ENCODE results near the gene STING1. TPM values are rescaled to one million over a fixed set of nuclear protein-coding genes. Genes with fewer than 3 reads are reported as not detected.

Gene STING1
- total and polyA plus RNA-seq, 2 of the 8 experiments (the other 6 are each of a cell fraction or from before 2014, with no cell fraction given), result 0.26 to 0.47 TPM

- ChIA-PET POLR2A (ENCODE audit: partially characterized antibody) (interaction anchor here (0.6 to 1.3 kb wide), 4 partner anchors 10 to 308 kb away, joined by 3 to 4 read pairs (median 3); no protein-coding TSS in a partner anchor), CTCF (ENCODE audit: partially characterized antibody) (interaction anchor here (0.7 to 3.0 kb wide), 7 partner anchors 10 to 176 kb away, joined by 3 to 12 read pairs (median 3); no protein-coding TSS in a partner anchor)
- Histone ChIP-seq H3K79me1 (ENCODE audit: low read depth, low read length) (no peaks in the 10 kb centered on the region; the same call in none of the 2 replicates), H3K9ac (replicated peaks in 1 of 4; ENCODE audit: extremely low read depth in 1 of 4, low read depth in 3 of 4, low read length in 3 of 4) (no peak overlapping the region), H3K9me3 (ENCODE audit: insufficient read depth in 2 of 2, low read depth in 1 of 2, low read length in 1 of 2) (no peaks in the 10 kb centered on the region), H3K23me2 (ENCODE audit: low read depth, low read length) (peaks cover 10% of the 10 kb centered on the region; the same call in 1 of the 2 replicates), H3K4me1 (replicated peaks in 1 of 4; ENCODE audit: control insufficient read depth in 3 of 4, insufficient read depth in 4 of 4, low read length in 3 of 4) (peaks cover 5 to 13% (median 11%) of the 10 kb centered on the region in 4 experiments; a peak in 6 of 7 replicates), H3K18ac (ENCODE audit: extremely low read depth, low read length) (no peak overlapping the region), H2BK5ac (ENCODE audit: low read depth, low read length) (no peak overlapping the region), H3K27ac (ENCODE audit: low read depth, low read length) (no peak overlapping the region), H4K91ac (replicated peaks; ENCODE audit: insufficient read length, low read length) (no peak overlapping the region), H3K4ac (replicated peaks; ENCODE audit: insufficient read length, low read depth, low read length) (no peak overlapping the region), H3K14ac (ENCODE audit: insufficient read length) (no peak overlapping the region), H3K4me2 (ENCODE audit: insufficient read depth in 1 of 2, low read depth in 2 of 2, low read length in 2 of 2) (no peak overlapping the region), H3K27me3 (replicated peaks in 1 of 4; ENCODE audit: control insufficient read depth in 3 of 4, extremely low read depth in 1 of 4, insufficient read depth in 3 of 4, low read length in 3 of 4) (no peaks in the 10 kb centered on the region), H4K8ac (ENCODE audit: extremely low read depth, insufficient read depth, low read length) (0 out of 2 replicates have a peak overlapping the region, but pooled peaks have one; percentile 45), H3K23ac (ENCODE audit: insufficient read length) (no peak overlapping the region), H3K79me2 (ENCODE audit: control insufficient read depth in 1 of 2, insufficient read depth in 2 of 2, low read length in 2 of 2) (no peaks in the 10 kb centered on the region), H3K36me3 (ENCODE audit: control insufficient read depth in 2 of 4, insufficient read depth in 4 of 4, low read length in 3 of 4) (no peaks in the 10 kb centered on the region), H4K20me1 (replicated peaks in 1 of 2; ENCODE audit: control insufficient read depth in 1 of 2, insufficient read depth in 2 of 2, low read length in 2 of 2) (peaks cover 0 to 8% of the 10 kb centered on the region in 2 experiments), H2BK15ac (ENCODE audit: low read length) (0 out of 2 replicates have a peak overlapping the region, but pooled peaks have one; percentile 12), H2AK5ac (ENCODE audit: low read depth, low read length) (no peak overlapping the region), H3K56ac (replicated peaks; ENCODE audit: insufficient read length, low read depth, low read length) (no peak overlapping the region), H2BK120ac (replicated peaks; ENCODE audit: low read depth, low read length) (no peak overlapping the region), H2BK20ac (ENCODE audit: low read length) (no peak overlapping the region), H2BK12ac (ENCODE audit: low read depth, low read length) (peak overlapping the region; percentile 62; the same call in 1 of the 2 replicates), H2AFZ (ENCODE audit: low read length) (no peak overlapping the region), H3K4me3 (ENCODE audit: extremely low read depth in 1 of 4, insufficient read depth in 2 of 4, low read depth in 3 of 4, low read length in 4 of 4) (no peak overlapping the region), H4K5ac (ENCODE audit: insufficient read length, low read depth, low read length) (no peak overlapping the region)
- TF ChIP-seq TAF1 (IDR thresholded peaks at IDR 0.05; ENCODE audit: low read depth, low read length) (no peak), TCF12 (IDR thresholded peaks at IDR 0.05; ENCODE audit: low read depth, low read length) (no peak), E2F6 (IDR thresholded peaks at IDR 0.05) (no peak), KDM1A (IDR thresholded peaks at IDR 0.05; ENCODE audit: borderline replicate concordance, low read length) (peak; percentile 58; the same call in 1 of the 2 replicates), EGR1 (IDR thresholded peaks at IDR 0.05; ENCODE audit: borderline replicate concordance, low read depth, low read length) (no peak)
- DNase-seq (ENCODE audit: low read depth in 1 of 2, low spot score in 2 of 2) (no peak), FAIRE-seq (no peak)
- WGBS, 2 experiments (ENCODE audit: extremely low coverage in 1 of 2, insufficient coverage in 1 of 2, insufficient read length in 1 of 2, insufficient replicate concordance in 2 of 2, low coverage in 1 of 2, low lambda C conversion rate in 2 of 2, missing lambda C conversion rate in 1 of 2), result 82% methylated on average over 5 of the region's 5 CpGs; no CpG with 5 or more reads in 1 of the 2 experiments
Observed at GRCh38 chr5:139457653-139458306, 24.8 kb downstream of the STING1 start.
